SK-N-DZ (cell line): ENCODE measurements around the gene BTBD19.
"Not testable (repeated sequence)": the region's sequence is repeated elsewhere in the genome, so short reads cannot be mapped to it uniquely, and the experiment has no call there.

Experiments used
- DNase-seq: peaks from one replicate; pipeline ENCODE4 v3.0.0-alpha.2; 2015; ENCODE audit warnings: low spot score

Gene BTBD19

DNA sequence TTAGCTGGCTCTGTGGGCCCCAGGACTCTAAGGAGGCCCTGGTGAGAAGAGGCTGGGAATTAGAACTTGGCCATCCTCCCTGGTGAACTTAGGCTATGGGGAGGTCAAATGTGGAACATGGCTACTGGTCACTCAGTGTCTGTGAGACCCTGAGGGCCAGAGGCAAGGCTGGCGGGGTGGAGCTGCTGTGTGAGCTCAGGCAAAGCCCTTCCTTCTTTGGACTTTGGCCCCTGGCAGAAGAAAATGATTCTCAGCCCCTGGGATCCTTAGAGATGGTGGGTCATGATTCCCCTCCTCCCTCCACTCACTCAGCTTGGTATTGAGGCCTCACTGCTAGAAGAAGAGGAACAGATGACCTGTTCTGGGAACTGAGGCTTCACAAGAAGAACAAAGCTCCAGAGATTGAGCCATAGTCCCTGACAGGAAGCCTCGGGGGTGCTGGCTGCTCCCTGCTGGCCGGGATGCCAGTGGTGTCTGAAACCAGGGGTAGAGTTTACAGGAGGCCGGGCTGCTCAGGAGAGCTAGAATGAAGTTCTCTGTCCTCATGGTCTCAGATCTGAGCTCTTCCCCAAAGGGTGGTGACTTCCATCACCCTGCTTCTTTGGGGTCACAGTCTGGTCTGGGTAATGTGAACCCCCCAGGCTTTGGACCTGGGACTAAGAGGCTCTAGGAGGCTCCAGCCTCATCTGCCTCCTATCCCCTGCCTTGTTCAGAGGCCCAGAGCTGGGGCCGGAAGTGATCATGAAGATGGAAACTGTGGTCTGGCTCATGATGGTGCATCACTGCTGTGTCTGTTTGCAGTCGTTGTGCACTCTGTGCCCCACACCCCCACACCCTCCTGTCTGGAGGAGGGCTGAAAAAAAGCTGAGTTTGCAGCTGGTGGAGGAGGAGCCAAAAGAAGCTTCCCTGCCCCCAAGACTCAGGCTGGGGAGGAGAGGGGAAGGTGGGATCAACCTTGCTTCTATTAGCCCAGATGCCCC is 905 bp downstream of the BTBD19 start:
- no peak for DNase-seq

DNA sequence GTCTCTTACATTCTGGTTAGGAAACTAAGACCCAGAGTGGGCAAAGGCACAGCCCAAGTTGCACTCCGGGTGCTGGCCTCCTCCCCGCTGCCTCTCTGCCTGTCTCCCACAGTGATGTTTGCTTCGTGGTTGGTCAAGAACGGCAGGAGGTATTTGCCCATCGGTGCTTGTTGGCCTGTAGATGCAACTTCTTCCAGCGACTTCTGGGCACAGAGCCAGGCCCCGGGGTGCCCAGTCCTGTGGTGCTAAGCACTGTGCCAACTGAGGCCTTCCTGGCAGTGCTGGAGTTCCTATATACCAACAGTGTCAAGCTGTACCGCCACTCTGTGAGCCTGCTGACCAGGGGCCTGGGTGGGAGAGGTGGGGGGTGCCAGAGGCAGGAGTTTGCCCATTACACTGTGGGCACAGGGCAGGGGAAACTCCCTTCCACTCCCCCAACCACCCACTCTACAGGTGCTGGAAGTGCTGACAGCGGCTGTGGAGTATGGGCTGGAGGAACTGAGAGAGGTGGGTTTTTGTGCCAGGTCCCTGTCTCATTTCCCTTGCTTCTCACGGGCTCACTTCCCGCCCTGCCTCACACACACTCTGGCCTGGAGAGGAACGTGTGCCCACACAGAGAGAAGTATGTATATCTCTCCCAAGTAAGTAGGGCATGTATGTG is 1.9 kb downstream of the BTBD19 start:
- DNase-seq: no peak

DNA sequence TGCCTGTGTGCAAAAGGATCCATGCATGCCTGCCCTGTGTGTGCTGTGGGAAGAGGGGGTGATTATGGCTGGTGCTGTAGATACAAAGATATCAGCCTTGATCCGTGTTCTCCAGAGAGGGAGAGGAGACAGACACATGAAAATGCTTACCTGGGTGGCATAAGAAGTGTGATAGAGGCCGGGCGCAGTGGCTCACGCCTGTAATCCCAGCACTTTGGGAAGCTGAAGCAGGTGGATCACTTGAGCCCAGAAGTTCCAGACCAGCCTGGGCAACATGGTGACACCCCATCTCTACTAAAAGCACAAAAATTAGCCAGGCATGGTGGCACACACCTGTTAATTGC is 2.4 kb downstream of the BTBD19 start:
- not testable (repeated sequence) for DNase-seq

GRCh38 chr1:44811234-44811633 is 2.9 kb downstream of the BTBD19 start:
- no peak for DNase-seq

DNA sequence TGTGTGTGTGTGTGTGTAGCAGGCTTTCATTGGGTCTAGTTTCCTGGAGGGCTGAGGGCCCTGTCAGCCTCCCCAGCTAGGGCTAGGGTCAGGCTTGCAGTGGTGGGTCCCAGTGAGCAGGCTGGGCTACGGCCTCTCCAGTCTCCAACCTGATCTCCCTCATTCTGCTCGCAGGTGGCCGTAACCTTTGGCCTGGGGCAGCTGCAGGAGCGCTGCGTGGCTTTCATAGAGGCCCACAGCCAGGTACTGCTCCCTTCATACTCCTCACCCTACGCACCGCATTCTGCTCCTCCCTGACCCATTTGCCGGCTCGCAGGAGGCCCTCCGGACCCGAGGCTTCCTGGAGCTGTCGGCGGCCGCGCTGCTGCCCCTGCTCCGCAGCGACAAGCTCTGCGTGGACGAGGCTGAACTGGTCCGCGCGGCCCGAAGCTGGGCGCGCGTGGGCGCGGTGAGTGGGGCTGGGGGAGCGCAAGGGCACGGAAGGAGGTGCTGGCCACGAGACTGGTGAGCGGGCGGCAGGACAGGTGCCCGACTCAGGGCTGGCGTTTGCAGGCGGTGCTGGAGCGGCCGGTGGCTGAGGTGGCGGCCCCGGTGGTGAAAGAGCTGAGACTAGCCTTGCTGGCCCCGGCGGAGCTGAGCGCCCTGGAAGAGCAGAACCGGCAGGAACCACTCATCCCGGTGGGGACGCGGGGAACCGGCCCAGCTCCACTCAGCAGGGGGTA is 4.7 kb downstream of the BTBD19 start:
- DNase-seq: no peak

GRCh38 chr1:44815926-44816325 is 7.6 kb downstream of the BTBD19 start:
- not testable (repeated sequence) for DNase-seq

- no peak for DNase-seq
These were observed 9.0 kb downstream of the BTBD19 start for GRCh38 chr1:44817307-44817706.

- DNase-seq: no peak
These were observed 9.6 kb downstream of the BTBD19 start for GRCh38 chr1:44817771-44818495.

- no peak for DNase-seq
These were observed 10.9 kb downstream of the BTBD19 start for GRCh38 chr1:44819196-44819607.

GRCh38 chr1:44819608-44820327 is 11.4 kb downstream of the BTBD19 start:
- peak; percentile 92 for DNase-seq

GRCh38 chr1:44820328-44821239 is 12.3 kb downstream of the BTBD19 start:
- no peak for DNase-seq

DNA sequence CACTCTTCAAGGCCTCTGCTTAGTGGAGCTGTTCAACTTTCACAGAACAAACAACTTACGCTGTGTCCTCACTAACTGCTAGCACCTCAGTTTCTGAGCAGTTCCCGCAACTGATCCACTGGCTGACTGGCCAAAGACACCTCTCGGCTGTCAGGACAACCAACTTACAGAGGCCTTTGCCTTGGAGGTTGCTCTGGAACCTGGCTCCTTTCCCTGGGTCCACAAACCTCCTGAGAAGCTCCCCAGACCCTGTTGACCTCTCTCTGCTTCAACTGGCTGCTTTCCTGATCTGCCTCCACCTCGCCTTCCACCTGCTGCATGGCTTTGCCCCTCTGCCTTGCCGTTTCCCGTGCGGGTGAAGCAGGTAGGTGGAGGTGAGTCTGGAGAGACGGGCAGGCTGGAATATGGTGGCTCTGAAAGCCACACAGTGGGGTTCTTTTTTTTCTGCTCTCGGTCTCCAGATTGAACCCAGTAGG is 13.0 kb downstream of the BTBD19 start:
- no peak for DNase-seq

DNA sequence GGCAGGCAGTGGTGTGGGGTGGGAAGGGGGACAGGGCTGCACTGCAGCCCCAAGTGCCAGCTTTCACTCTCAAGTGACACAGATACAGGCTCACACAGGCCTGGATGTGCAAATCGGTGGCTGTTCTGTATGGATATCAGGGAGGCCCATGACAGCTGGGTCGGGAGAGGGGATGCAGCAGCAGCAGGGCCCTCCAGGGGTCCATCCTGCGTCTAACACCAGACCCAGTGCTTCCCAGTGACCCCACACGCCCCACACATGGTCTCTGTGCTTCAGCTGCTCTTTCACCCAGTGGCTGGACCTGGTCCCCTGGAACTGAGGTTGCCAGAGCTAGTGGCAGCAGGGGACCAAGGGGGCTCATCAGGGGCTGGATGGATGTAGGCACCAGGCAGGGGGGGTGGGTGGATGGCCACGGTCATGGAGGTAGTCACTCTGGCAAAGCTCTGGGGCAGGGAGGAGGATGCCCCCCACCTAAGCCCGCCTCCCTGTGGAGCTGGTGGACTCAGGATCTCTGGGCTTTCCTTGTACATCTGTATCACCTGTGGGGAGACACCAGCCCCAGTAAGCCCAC is 13.9 kb downstream of the BTBD19 start:
- DNase-seq: no peak

- DNase-seq: no peak
These were observed 14.7 kb downstream of the BTBD19 start for GRCh38 chr1:44822981-44823451.

- DNase-seq: not testable (repeated sequence)
These were observed 16.1 kb downstream of the BTBD19 start for GRCh38 chr1:44824392-44824791.

GRCh38 chr1:44826375-44827196 is 18.3 kb downstream of the BTBD19 start:
- no peak for DNase-seq

GRCh38 chr1:44827197-44828002 is 19.1 kb downstream of the BTBD19 start:
- DNase-seq: no peak
